HG03175 (cell line): ENCODE data around the gene PSD4.

ENCODE experiments used
- ATAC-seq: cut with Tn5 transposase; IDR thresholded peaks from one replicate; pipeline ENCODE4 v1.9.1; 2021; ENCODE audit warnings: mild to moderate bottlenecking, moderate library complexity; ENCODE audit not compliant: unreplicated experiment

PSD4 gene

DNA sequence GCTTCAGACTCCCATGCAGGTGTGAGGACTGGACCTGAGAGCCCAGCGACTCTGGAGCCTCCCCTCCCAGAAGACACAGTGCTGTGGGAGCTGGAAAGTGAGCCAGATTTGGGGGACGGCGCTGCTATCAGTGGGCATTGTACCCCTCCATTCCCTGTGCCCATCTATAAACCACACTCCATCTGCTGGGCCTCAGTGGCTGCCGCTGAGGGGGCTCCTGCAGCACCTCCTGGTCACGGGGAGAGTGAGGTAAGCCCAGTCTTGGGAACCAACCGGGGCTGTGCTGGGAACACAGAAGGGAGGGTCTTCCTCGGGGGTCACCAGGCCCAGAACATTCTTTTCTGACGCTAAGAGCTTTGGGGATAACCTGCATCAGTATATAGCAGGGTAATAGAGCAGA is 9.5 kb downstream of the PSD4 start:
- ATAC-seq: no peak

DNA sequence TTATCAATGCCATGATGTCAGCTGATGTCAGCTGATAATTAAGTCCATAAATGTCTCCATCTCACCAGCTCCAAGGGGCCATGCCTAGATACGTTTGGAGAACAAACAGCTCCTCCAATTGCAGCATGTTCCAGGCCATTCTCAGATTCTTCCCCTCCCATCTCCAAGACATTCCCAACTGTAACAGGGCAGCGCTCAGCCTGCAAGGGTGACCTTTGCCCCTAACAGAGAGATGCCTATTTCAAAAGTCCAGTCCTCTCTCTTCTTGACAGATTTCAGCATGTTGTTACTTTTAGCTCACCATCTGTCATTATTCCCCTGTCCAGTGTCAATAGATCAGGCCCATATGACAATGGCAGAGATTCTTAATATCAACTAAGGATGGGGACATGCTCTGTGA is 9.9 kb downstream of the PSD4 start:
- no peak for ATAC-seq

DNA sequence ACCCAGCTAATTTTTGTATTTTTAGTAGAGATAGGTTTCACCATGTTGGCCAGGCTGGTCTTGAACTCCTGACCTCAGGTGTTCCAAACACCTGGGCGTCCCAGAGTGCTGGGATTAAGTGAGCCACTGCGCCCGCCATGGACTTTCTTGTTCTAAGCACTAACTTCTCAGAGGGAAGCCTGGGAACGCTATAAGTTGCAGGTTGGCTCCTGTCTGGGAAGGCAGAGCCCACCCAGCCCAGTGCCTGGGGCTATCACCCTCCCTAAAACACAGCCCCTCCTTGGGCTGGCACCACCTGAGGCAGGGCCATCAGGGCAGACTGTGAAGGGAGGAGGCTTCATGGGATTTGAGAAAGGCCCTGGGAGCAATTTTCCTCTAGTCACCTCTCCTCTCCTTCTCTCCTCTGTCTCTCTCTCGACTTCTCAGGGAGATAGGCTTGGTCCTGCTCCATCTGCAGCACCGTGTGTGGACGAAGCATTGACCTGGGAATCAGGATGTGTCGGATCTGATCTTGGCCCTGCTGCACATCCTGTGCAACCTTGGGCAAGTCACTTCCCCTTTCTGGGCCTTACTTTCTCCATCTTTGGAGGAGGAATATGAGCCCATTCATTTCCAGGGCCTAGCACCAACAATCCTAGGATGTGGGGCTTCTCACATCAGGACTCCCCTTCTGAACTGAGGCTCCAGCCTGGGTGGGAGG is 10.9 kb downstream of the PSD4 start:
- no peak for ATAC-seq

DNA sequence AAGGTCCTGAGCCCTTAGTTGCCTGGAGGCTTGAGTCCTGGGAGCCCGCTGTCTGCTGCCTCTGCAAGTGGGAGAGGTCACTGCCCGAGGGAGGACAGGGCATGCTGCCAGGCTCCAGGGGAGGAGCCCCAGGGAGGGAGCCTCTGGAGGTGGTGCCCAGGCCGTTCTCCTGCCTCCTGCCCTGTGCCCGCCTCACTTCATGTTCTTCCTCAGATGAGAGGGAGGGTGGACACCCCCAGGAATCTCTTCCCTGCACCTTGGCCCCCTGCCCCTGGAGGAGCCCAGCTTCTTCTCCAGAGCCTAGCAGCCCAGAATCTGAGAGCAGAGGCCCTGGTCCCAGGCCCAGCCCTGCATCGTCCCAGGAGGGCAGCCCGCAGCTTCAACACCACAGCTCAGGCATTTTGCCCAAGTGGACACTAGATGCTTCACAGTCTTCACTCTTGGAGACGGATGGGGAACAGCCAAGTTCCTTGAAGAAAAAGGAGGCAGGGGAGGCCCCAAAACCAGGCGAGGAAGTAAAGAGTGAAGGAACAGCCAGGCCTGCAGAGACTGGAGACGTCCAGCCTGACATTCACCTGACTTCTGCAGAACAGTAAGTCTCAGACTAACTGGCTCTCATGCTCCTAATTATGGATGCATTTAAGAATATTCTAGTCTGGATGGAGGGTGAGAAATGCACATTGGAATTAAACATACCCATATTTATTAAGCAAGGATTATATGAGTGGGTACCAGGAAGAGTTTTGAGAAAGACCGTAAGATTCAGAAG is 12.1 kb downstream of the PSD4 start:
- no peak for ATAC-seq

DNA sequence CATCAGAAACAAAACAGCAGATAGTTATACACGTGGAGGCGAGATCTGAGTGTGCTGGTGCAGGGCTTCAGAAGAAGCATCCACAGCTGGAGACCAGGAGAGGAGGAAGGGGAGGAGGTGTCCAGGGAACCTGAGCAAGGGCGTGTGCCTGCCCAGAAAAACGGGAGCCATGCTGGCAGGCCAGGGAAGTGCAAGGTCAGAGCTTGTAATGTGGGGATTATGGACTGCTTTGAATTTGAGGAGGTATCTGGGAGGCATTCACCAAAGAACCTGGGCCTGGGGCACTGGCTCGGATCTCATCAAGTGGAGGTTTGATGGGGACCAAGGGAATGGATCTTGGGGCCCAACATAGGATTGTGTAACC is 12.6 kb downstream of the PSD4 start:
- ATAC-seq: no peak

DNA sequence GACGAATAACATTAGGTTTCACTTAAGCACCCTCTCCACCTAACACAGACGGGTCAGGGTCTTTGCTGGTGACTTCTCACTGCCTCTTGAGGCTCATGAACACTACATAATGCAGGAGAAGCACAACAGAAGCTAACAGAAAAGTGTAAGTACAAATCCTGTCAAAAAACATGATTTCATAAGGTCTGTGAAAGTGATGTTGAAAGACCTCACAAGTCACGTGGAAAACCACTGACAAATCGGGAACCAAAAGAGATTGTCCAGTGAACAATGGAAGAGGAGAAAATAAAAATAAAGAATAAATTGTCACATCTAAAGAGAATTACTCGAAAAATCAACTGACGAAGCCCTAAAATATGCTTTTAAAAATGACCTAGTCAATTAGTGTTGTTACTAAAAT is 14.0 kb downstream of the PSD4 start:
- no peak for ATAC-seq

DNA sequence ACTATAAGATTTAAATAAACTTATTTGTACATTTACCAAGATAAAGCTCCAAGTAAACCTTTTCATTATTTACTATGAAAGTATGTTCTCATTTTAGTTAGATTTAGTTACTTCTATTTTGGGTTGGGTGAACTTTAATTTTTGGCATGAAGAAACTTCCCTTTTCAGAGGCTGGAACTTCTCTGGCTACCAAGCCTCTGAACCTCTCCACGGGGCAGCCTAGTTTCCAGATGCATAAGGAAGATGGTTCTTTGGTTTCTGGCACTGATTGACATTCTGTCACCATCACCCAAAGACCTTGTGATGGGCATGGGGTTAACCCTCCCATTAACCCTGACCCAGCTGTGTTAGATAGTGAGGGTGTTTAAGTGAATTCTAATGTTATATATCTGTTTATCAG is 17.1 kb downstream of the PSD4 start:
- no peak for ATAC-seq

DNA sequence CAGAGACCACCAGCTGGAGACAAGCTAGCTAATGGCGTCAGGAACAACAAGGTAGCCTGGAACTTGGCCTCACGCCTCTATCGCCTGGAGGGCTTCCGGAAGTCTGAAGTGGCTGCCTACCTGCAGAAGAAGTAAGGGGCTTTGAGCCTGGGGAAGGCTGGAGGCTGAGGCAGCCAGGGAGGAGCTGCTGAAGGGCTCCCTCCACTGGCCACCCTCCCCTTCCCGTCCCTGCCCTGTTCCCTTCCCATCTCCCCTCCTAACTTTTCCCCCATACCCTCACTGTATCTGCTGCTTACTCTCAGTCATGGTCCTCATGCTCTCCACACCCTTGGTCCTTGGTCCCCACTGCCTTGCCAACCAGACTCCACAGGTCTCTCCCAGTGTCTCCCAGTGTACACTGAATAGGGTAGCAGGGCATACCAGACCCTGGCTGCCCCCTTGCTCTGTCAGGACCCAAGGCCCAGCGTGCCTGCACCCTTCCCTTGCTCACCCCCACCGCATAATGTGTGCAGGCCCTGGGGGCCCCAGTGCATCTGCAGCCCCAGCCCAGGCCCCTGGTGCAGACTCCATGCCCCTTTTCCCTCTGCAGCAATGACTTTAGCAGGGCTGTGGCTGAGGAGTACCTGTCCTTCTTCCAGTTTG is 18.8 kb downstream of the PSD4 start:
- no peak for ATAC-seq

DNA sequence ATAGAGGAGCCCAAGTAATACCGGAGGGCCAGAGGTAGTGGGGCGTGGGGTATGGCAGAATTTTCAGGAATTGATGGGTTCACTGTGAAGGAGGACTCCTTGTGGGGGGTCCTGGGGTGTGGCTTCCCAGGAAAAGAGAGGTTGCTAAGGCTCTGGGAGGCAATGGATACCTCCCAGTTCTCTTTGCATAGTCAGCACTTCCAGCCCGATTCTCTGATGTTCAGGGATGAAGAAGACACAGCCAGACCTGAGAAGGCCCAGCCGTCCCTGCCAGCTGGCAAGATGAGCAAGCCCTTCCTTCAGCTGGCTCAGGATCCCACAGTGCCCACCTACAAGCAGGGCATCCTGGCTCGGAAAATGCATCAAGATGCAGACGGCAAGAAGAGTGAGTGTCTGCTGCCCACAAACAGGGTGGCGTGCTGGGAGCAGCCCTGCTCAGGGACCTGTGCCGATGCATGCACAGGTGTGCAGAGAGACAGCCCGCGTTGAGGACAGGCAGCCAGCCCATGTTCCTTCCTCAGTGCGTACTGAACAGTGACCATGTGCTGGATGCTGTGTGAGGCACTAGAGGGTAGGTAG is 22.2 kb downstream of the PSD4 start:
- ATAC-seq: no peak

DNA sequence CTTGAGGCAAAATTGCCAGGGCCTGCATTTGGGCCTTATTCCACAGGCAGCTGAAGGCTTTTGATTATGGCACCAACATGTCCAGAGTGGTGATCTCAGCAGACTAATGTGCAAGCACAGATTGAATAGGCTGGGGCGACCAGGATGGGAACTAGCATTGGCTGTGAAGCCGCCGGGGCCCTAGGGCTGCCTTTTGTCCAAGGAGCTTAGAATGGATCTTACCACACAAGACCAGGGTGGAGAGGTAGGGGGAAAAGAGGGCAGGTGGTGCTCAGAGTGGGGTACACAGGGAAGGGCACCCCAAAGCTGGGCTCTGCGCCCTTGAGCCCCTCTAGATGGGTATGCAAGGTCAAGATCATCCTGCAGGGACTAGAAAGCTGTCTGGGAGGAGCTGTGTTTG is 23.1 kb downstream of the PSD4 start:
- no peak for ATAC-seq

DNA sequence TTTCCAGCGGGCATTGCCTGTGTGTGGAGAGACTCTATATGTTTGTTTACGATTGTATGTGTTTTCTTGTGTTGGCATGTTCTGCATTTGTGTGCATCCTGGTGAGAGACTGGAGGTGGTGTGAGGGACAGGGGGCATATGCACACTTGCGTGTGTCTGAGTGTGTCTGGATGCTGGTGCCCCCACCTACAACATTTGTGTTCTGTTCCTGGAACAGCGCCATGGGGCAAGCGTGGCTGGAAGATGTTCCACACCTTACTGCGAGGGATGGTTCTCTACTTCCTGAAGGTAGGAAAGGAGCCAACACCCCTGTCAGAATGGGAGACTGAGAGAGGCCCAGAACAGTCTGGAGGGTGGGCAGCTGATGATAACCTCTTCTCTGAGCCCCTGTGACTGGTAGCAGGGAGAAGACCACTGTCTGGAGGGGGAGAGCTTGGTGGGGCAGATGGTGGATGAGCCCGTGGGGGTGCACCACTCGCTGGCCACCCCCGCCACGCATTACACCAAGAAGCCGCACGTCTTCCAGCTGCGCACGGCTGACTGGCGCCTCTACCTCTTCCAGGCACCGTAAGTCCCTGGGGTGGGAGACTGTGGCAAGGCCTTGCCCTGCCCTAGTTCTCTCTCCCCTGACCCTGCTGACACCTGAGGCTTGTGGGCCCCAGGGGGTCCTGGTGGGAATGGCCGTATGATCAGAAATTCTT is 23.7 kb downstream of the PSD4 start:
- ATAC-seq: no peak

DNA sequence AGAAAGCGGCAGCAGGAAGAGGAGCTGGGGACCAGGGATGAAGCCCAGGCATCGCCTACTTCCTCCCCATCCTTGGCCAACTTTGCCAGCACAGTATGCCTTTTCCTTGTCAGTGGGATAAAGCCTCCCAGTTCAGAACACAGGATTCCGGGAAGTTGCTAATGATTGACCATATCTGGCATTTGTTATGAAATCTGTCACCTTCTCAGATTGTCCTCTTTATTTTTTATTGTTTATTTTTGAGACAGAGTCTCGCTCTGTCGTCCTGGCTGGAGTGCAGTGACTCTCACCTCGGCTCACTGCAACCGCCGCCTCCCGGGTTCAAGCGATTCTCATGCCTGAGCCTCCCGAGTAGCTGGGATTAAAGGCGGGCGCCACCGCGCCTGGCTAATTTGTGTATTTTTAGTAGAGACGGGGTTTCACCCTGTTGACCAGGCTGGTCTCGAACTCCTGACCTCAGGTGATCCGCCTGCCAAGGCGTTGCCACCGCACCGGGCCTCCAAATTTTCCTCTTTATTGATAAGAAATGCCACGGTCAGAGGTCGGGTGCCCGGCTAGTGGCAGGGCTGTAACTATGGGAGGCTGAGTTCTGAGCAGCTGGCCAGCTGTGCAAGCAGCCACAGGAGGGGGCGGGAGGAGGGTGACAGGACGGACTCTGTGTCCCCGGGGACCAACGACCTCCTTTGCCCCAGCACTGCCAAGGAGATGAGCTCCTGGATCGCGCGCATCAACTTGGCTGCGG is 24.4 kb downstream of the PSD4 start:
- no peak for ATAC-seq

DNA sequence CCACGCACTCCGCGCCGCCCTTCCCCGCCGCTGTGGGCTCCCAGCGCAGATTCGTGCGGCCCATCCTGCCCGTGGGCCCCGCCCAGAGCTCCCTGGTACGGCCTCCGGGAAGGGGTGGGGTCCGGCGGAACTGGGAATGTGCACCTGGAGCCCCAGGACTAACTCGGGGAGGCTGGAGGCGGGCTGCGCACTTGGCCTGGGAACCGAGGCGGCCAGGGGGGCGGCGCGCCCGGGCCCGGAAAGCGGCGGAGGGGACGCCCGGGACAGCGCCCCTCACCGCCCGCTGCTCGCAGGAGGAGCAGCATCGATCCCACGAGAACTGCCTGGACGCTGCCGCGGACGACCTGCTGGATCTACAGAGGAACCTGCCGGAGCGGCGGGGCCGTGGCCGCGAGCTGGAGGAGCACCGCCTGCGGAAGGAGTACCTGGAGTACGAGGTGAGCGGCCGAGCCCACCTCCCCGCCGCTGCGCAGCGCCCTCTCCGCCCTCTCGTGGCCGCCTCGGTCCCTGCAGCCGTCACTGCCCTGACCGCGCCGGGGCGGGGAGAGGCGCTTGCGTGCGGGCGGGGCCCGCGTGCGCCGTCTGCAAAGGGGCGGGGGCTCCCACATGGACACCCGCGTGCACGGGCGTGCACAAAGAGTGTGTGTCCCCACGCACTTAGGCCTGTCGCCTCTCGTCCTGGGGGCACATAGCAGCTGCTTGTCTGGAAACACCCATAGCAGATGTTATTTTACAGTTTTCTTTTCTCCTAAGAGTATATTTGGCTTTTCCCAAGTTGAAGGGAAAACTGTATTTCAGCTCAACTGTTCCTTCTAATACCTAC is 25.2 kb downstream of the PSD4 start:
- ATAC-seq: peak; percentile 62

DNA sequence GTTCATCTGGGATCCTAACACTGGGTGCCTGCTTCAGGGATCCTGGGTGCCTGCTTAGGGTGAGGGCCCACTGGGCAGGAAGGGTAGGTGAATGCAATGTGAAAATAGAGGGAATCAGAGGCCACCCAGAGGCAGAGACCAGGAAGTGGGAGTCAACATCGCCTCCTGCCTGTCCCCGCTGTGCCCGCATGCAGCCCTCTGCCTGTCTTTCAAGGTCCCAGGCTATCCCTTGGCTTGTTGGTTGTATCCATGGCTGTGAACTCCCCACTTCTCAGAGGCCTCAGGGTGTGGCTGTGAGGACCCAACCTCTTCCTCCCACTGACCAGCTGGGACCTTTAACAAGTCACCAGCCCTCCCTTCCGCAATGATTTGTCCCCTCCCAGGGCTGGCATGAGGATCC is 26.5 kb downstream of the PSD4 start:
- no peak for ATAC-seq

DNA sequence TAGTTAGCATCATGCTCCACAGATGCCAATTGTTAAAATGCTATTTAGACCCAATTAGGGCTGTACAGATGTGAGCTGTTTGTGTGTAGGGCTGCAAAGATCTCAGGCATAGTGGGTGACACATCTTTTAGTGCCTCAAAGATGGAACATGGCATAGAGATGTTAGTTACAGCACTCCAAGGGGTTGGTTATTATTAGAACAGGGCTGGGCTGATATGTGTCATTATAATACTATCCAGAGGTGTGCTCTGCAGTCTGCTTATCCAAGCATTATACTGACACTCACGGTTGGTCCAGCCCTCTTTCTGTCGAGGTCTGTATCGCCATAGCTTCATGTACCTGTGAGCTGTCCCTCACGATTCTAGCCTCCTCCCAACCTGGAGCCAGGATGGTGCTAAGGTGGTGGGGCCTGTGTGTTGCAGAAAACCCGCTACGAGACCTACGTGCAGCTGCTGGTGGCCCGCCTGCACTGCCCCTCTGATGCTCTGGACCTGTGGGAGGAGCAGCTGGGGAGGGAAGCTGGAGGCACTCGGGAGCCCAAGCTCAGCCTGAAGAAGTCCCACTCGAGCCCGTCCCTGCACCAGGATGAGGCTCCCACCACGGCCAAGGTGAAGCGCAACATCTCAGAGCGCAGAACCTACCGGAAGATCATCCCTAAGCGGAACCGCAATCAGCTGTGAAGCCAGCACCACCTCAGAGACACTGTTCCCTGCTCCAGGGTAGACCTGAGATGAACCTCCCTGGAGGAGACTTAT is 27.1 kb downstream of the PSD4 start:
- ATAC-seq: no peak

DNA sequence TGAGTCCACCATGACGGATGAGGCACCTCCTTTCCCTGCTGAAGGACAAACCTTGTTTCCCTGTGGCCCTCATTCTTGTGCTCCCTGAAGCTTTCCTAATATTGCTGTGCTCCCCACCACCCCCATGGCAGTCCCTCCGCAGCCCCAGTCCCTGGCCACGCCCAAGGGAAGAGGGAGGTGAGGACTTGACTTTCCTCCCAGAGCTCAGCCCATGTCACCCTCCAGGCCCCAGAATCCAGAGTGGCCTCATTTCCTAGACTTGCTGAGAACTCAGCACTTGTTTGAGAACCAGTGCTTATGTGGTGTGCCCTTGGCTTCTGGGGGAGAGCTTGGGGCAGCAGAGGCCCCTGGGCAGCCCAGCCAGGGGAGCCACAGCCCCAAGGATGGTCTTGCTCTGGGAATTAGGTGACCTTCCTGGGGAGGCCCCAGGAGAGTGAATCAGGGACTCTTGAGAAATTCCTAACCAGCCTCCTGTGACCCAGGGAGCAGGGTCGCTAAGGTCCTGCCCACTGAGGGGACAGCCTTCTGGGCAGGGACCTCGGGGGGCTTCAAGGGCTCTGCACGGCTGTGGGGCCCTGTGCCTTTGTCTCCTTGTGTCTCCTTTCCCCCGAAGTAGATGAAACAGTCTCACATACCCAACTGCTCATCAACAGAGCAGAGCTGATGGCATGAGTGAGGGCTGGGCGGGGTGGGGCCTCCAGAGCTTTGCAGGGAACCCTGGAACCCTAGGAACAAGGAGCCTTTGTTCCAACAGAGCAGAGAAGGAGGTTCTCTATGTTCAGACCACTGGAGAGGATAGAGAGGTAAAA is 27.9 kb downstream of the PSD4 start:
- ATAC-seq: no peak

DNA sequence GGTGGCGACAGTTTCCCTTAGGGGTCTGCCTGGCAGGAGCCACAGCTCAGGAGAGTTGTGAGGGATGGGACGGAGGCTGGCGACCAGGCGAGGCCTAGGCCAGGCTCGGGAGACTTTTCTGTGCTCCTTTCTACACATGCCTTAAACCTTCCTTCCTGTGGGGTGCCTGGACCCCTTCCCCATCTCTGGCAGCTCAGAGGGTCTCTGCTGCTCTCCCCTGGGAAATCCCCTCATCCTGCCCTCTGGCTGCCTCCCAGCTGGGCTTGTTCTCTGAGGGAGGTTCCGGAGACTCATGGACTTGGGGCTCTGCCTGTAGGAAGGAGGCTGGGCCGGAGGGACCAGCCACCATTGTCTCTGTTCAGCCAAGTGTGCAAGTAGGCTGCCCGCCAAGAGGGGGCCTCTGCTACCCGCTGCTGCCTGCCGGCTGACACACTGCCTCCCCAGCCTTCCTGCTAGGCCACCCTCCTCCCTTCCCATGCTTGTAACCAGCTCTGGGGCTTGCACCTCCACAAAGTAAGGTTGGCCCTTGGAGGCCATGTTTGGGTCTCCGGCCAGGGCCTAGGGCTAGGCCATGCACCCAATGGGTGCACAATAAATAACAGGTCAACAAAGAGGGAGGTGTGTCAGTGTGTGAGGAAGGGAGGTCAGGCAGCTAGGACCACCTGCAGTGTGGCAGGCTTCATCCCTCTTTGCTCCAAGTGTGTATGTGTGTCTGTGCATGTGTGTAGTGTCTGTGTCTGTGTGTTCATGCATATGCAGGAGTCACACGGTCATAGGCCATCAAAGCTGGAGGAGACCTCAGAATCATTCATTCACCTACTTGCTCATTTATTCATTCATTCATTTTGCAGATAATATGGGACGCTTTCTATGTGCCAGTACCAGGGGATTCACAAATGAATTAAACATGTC is 28.8 kb downstream of the PSD4 start:
- no peak for ATAC-seq
